ENCODE data around the gene PLCH1. TPM values are rescaled to one million over a fixed set of nuclear protein-coding genes. Genes with fewer than 3 reads are reported as not detected.

Gene PLCH1
- total RNA-seq, 4 donors from 2014 or later: under 0.01 TPM; not detected in 3

DNA sequence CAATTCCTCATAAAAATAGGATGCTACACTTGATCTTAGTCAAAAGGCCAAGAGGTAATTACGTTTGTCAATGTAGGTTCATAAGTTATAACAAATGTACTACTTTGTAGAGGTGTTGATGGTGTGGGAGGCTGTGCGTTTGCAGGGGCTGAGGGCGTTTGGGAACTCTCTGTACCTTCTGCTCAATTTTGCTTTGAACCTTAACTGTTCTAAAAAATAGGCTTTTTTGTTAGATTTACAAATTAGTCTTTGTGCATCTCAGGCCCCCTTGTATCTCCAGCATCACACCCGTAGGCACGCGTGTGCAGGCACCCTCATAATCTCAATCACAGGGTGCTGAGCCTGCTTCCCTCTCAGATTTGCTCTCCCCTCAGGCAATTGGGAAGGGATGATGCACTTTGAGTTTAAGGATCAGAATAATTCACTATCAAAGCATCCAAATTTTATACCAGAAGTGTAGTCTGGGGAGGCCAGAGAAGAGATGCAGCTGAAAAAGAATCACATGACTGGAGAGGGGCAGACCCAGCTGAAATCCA lies 415.3 kb downstream of the PLCH1 start:
- TF ChIP-seq, protein P1, sequence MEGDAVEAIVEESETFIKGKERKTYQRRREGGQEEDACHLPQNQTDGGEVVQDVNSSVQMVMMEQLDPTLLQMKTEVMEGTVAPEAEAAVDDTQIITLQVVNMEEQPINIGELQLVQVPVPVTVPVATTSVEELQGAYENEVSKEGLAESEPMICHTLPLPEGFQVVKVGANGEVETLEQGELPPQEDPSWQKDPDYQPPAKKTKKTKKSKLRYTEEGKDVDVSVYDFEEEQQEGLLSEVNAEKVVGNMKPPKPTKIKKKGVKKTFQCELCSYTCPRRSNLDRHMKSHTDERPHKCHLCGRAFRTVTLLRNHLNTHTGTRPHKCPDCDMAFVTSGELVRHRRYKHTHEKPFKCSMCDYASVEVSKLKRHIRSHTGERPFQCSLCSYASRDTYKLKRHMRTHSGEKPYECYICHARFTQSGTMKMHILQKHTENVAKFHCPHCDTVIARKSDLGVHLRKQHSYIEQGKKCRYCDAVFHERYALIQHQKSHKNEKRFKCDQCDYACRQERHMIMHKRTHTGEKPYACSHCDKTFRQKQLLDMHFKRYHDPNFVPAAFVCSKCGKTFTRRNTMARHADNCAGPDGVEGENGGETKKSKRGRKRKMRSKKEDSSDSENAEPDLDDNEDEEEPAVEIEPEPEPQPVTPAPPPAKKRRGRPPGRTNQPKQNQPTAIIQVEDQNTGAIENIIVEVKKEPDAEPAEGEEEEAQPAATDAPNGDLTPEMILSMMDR (IDR thresholded peaks at IDR 0.05; ENCODE audit: low read depth): no peak

DNA sequence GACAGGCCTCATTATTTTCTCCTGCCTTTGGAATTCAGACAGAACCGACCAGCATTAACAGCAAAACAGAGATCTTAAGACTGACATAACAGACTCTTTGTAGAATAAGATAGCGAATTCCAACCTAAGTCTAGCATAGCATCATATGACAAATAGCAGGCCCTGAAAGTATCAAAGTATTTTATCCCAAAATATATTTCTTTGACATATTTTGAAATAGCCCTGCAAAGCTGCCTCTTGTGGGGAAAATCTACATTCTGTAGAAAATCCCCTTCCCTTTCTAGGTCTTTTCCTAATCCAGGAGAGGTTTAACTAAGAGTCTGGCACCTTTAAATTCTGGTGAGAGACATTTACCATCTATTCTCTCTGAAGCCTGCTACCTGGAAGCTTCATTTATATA lies 417.0 kb downstream of the PLCH1 start:
- TF ChIP-seq, protein P1 (IDR thresholded peaks at IDR 0.05; ENCODE audit: low read depth): no peak

DNA sequence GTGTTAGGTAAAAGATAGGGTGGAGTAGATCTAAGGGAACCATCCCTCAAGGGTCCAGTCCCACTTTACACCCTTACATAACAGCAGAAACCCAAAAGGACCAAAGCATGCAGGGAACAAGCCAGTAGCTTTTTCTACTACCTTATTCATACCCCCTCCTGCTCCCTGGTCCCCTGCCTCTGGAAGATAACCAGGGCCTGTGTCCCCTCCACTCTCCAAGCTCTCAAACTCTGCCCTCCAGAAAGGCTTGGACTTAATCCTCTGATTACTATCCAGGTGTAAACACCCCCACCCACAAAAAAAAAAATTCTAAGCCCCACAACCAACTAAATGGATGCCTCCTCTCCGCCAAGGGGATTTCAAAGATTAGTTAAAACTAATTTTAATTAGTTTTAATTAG lies 417.4 kb downstream of the PLCH1 start:
- TF ChIP-seq, protein P1 (IDR thresholded peaks at IDR 0.05; ENCODE audit: low read depth): no peak

DNA sequence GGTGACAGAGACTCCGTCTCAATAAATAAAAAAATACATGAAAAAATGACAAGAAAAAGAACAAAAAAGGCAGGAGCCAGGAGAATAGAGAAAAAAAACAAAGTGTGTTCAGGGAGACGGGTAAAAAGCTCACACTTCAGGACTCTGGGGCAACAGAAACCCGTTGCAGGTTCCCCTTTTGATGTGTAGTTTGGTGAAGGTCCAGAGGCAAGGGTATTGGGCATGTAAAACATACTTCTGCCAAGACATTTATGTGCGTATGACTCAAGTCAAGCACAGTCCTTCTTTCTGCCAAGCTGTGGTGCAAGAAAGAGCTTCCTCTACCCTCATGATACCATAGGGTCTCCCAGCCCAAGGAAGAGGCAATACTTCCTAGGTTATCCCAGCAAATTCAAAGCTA lies 418.0 kb downstream of the PLCH1 start:
- TF ChIP-seq, protein P1 (IDR thresholded peaks at IDR 0.05; ENCODE audit: low read depth): no peak

DNA sequence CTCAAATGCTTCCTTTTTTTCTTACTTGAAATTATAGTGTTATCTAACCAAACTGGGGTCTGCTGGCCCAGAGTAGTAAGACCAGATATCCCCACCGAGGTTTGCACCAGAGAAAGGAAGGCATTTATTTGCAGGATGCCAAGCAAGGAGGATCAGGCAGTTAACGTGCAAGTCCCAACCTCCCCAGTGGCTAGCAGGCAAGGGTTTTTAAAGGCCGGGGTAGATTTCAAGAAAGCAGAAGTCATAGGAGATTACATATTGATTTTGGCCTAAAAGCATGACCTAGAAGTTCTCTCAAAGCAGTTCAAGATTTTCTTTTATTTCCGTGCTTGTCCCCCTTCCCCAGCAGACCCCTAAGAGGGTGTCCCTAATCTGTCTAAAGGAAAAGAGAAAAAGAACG lies 418.6 kb downstream of the PLCH1 start:
- TF ChIP-seq, protein P1 (IDR thresholded peaks at IDR 0.05; ENCODE audit: low read depth): no peak

Small RNA genes within 50 kb of the gene (small RNA-seq; reads per million reads assigned to genes)
- gene AC108729.3 (not detected), gene RN7SL715P (not detected)

Other genes with a start within 250 kb of the PLCH1 start
- 1 to 10 TPM in 3 of 4 donors, not detected in 1; 2.6 to 3.4 (median 2.9) TPM for gene C3orf33, start 61.2 kb upstream of the PLCH1 start, total RNA-seq
- gene SLC33A1, start 109.4 kb upstream of the PLCH1 start, total RNA-seq: 10 to 100 TPM; 17.0 to 33.4 (median 23.8) TPM
- gene GMPS, start 125.6 kb upstream of the PLCH1 start, total RNA-seq: 10 to 100 TPM; 27.1 to 37.5 (median 29.5) TPM